ENCODE data around the gene JAKMIP2. TPM values are rescaled to one million over a fixed set of nuclear protein-coding genes. Genes with fewer than 3 reads are reported as not detected.
"Not testable (repeated sequence)": the region's sequence is repeated elsewhere in the genome, so short reads cannot be mapped to it uniquely, and the experiment has no call there.

The JAKMIP2 gene
- total RNA-seq (4.3 and 6.1 TPM in 2 replicates), polyA plus RNA-seq (1.4 and 3.8 TPM in 2 replicates)

DNA sequence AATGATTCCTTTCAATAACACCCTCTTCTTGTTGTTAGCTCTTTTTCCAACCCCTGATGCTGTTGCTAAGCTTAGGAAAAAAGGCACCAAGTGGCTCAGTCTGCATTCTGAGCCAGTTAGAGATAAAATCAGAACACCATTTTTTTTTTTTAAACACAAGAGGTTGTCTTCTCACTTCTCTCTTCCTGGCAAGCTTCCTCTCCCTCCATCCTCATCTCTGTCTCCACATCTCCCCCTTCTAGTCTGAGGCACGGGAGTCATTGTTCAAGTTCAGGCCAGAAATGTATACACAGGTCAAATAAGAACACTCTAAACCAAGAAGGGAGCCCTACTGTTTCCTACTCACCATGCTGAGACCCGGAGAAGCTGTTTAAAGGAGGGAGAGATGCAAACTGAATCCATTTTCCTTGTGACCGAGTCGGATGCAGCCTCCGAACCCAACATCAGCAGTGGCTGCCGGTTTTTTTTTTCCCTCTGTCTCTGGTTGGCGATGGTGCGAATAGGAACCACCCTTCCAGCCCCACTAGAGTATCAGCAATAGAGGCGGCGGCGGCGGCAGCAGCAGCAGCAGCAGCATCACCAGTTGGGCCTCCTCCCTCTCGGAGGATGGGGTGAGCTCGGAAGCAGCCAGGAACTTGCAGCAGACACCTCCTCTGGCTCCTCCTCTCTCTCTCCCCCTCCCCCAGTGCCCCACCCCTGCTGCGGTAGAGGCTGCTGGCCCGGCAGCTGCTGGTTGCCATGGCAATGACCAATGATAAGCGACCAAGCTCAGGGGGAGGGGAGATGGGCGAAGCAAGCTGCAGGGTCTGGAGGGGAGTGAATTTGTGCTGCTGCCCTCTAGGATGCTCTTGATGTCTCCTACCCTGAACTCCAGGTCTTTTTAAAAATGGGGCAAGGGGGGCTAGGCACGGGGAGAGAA lies at the start of gene JAKMIP2:
Gene JAKMIP2 (minus strand): TSS at position 619 of the 919 bp plus-strand sequence. CDS start 110,922 bp downstream, outside the sequence.
- peak within 1 kb of the TSS; percentile 64 for H3K27ac ChIP-seq
- no peaks in the 10 kb centered on the region for H3K27me3 ChIP-seq
- no peaks in the 10 kb centered on the region for H3K36me3 ChIP-seq (replicated peaks; ENCODE audit: insufficient read depth, low read depth)
- no peaks in the 10 kb centered on the region for H3K9me3 ChIP-seq (ENCODE audit: low read depth)
- no peaks in the 10 kb centered on the region for H3K79me2 ChIP-seq
- H3K4me3 ChIP-seq: peak within 1 kb of the TSS; percentile 31
- no peaks in the 10 kb centered on the region for H3K9me2 ChIP-seq (replicated peaks; ENCODE audit: insufficient read depth)
- peak within 1 kb of the TSS; percentile 71 for H3K4me2 ChIP-seq
- H2AFZ ChIP-seq: peak within 1 kb of the TSS; percentile 87
- DNase-seq (ENCODE audit: low spot score): peak; percentile 91
- WGBS (ENCODE audit: low lambda C conversion rate, missing lambda C conversion rate): 3% methylated on average over 17 of the region's 19 CpGs
- no peaks in the 10 kb centered on the region for H4K20me1 ChIP-seq (ENCODE audit: insufficient read depth, poor library complexity, severe bottlenecking)
- TF ChIP-seq EZH2 (IDR thresholded peaks at IDR 0.05; ENCODE audit: borderline replicate concordance) (no peak), EZH2phosphoT487 (IDR thresholded peaks at IDR 0.05; ENCODE audit: low read depth, severe bottlenecking, unreplicated experiment) (no peak)
- TF ChIP-seq, protein P1, sequence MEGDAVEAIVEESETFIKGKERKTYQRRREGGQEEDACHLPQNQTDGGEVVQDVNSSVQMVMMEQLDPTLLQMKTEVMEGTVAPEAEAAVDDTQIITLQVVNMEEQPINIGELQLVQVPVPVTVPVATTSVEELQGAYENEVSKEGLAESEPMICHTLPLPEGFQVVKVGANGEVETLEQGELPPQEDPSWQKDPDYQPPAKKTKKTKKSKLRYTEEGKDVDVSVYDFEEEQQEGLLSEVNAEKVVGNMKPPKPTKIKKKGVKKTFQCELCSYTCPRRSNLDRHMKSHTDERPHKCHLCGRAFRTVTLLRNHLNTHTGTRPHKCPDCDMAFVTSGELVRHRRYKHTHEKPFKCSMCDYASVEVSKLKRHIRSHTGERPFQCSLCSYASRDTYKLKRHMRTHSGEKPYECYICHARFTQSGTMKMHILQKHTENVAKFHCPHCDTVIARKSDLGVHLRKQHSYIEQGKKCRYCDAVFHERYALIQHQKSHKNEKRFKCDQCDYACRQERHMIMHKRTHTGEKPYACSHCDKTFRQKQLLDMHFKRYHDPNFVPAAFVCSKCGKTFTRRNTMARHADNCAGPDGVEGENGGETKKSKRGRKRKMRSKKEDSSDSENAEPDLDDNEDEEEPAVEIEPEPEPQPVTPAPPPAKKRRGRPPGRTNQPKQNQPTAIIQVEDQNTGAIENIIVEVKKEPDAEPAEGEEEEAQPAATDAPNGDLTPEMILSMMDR (IDR thresholded peaks at IDR 0.05; ENCODE audit: poor library complexity): no peak
- no peaks in the 10 kb centered on the region for H3K4me1 ChIP-seq (ENCODE audit: insufficient read depth)

DNA sequence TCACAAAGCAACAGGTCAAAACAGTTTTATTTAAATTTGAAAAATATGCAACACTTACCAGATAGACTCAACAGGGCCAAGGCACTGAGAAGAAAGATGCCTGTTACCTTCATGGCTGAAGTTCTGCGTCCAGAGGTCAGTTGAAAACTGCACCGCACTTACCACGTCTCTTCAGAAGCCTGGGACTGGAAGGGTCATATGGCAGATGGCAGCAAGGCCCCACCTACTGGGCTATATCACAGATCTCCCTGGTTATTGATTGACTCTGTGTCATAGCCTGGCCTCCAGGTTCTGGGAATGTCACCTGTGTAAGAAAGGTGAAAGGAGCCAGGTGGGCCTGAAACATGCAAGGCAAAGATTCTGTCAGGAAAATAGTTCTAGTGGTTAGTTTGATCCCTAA lies 48.9 kb upstream of the JAKMIP2 start, which contains the start of gene SPINK1:
Gene SPINK1 (minus strand): TSS at position 207 of the 400 bp plus-strand sequence. CDS start 94 bp downstream, at position 113.
- no peaks in the 10 kb centered on the region for H3K9me3 ChIP-seq (ENCODE audit: low read depth)
- peak within 1 kb of the TSS; percentile 63 for H3K4me2 ChIP-seq
- peak; percentile 71 for DNase-seq (ENCODE audit: low spot score)
- peaks cover 8% of the 10 kb centered on the region for H3K4me1 ChIP-seq (ENCODE audit: insufficient read depth)
- no peaks in the 10 kb centered on the region for H3K9me2 ChIP-seq (replicated peaks; ENCODE audit: insufficient read depth)
- TF ChIP-seq, protein P1 (IDR thresholded peaks at IDR 0.05; ENCODE audit: poor library complexity): no peak
- TF ChIP-seq EZH2phosphoT487 (IDR thresholded peaks at IDR 0.05; ENCODE audit: low read depth, severe bottlenecking, unreplicated experiment): no peak
- TF ChIP-seq EZH2 (IDR thresholded peaks at IDR 0.05; ENCODE audit: borderline replicate concordance): no peak
- H3K27ac ChIP-seq: peak within 1 kb of the TSS; percentile 70
- no peaks in the 10 kb centered on the region for H3K36me3 ChIP-seq (replicated peaks; ENCODE audit: insufficient read depth, low read depth)
- H3K79me2 ChIP-seq: peaks cover 35% of the 10 kb centered on the region
- peaks cover 2% of the 10 kb centered on the region for H3K27me3 ChIP-seq
- H2AFZ ChIP-seq: no peak within 1 kb of the TSS
- H3K4me3 ChIP-seq: peak within 1 kb of the TSS; percentile 6
- WGBS (ENCODE audit: low lambda C conversion rate, missing lambda C conversion rate): 45% methylated on average over 3 of the region's 3 CpGs
- no peaks in the 10 kb centered on the region for H4K20me1 ChIP-seq (ENCODE audit: insufficient read depth, poor library complexity, severe bottlenecking)

DNA sequence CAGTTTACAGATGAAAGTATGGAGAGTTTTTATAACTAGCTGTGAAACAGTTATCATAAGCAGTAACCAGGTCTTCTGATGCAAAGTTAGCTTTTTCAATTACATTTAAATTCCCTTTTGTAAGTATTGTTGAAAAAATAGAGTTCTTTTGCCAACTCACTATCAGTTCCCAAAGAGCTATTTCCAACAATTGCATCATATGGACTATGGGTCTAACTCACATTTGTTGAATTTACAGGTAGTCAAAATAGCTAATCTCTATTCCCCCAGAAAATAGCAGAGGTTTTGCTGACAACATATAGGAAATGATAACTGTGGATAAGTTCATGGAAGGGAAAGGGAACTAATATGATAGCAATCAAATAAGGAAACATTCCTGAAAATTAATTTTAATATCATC lies 47.5 kb upstream of the JAKMIP2 start:
- Histone ChIP-seq H3K9me3 (ENCODE audit: low read depth) (no peaks in the 10 kb centered on the region), H3K9me2 (replicated peaks; ENCODE audit: insufficient read depth) (no peaks in the 10 kb centered on the region), H3K27ac (peak overlapping the region; percentile 70), H2AFZ (no peak overlapping the region), H3K4me2 (peak overlapping the region; percentile 63), H3K36me3 (replicated peaks; ENCODE audit: insufficient read depth, low read depth) (no peaks in the 10 kb centered on the region), H3K4me1 (ENCODE audit: insufficient read depth) (peaks cover 8% of the 10 kb centered on the region), H3K79me2 (peaks cover 35% of the 10 kb centered on the region), H3K4me3 (peak overlapping the region; percentile 6), H4K20me1 (ENCODE audit: insufficient read depth, poor library complexity, severe bottlenecking) (no peaks in the 10 kb centered on the region), H3K27me3 (peaks cover 2% of the 10 kb centered on the region)
- TF ChIP-seq EZH2phosphoT487 (IDR thresholded peaks at IDR 0.05; ENCODE audit: low read depth, severe bottlenecking, unreplicated experiment) (no peak), EZH2 (IDR thresholded peaks at IDR 0.05; ENCODE audit: borderline replicate concordance) (no peak)
- DNase-seq (ENCODE audit: low spot score): no peak

DNA sequence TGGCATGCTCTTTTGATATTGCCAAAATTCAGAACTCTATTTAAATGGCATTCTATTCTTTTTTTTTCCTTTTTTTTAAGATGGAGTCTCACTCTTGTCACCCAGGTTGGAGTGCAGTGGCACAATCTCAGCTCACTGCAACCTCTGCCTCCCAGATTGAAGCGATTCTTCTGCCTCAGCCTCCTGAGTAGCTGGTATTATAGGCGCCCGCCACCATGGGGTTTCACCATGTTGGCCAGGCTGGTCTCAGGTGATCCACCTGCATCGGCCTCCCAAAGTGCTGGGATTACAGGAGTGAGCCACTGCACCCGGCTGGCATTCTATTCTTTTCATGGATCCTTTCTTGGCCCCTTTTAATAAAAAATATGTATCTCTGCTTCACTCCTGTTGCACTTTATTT lies 44.5 kb upstream of the JAKMIP2 start:
- 92% methylated on average over 5 of the region's 5 CpGs for WGBS (ENCODE audit: low lambda C conversion rate, missing lambda C conversion rate)
- not testable (repeated sequence) for H3K4me1 ChIP-seq (ENCODE audit: insufficient read depth); H3K27ac ChIP-seq; H3K27me3 ChIP-seq; H3K4me3 ChIP-seq; H2AFZ ChIP-seq; H3K36me3 ChIP-seq (replicated peaks; ENCODE audit: insufficient read depth, low read depth); H4K20me1 ChIP-seq (ENCODE audit: insufficient read depth, poor library complexity, severe bottlenecking); H3K9me2 ChIP-seq (replicated peaks; ENCODE audit: insufficient read depth); DNase-seq (ENCODE audit: low spot score); H3K9me3 ChIP-seq (ENCODE audit: low read depth)
- Histone ChIP-seq H3K79me2 (peaks cover 35% of the 10 kb centered on the region), H3K4me2 (peak overlapping the region; percentile 63)

Data from hepatocyte (in vitro differentiated cells).